Activated naive CD4-positive, alpha-beta T cell treated with anti-CD3 and anti-CD28 coated beads, Interleukin-2, amount 10 ng/mL, durations not matched to agents 7 days and 5 days (primary cell): ENCODE measurements around the gene TCEANC2.
"Not testable (repeated sequence)": the region's sequence is repeated elsewhere in the genome, so short reads cannot be mapped to it uniquely, and the experiment has no call there.

Experiments
- CTCF ChIA-PET: fragments of 350-600 bp; sonication (Branson Sonifier 250); formaldehyde crosslinking; loops from one replicate; lab custom pipeline; 2021; ENCODE audit warnings: antibody characterized with exemption; lab: Charles Lee
- DNase-seq: peaks from one replicate; pipeline ENCODE4 v3.0.0-alpha.2; 2020
- H3K27ac Mint-ChIP-seq: one replicate; pipeline ENCODE4 v1.8.0; 2021; ENCODE audit warnings: mild to moderate bottlenecking, moderate library complexity, mixed read lengths
- H3K27me3 Mint-ChIP-seq: one replicate; pipeline ENCODE4 v1.8.0; 2021; ENCODE audit warnings: mild to moderate bottlenecking, mixed read lengths
- H3K36me3 Mint-ChIP-seq: one replicate; pipeline ENCODE4 v1.8.0; 2021; ENCODE audit warnings: mixed read lengths
- H3K4me1 Mint-ChIP-seq: one replicate; pipeline ENCODE4 v1.8.0; 2021; ENCODE audit warnings: mixed read lengths
- H3K4me3 Mint-ChIP-seq: one replicate; pipeline ENCODE4 v1.8.0; 2021; ENCODE audit warnings: mild to moderate bottlenecking, moderate library complexity, mixed read lengths
- H3K9me3 Mint-ChIP-seq: one replicate; pipeline ENCODE4 v1.8.0; 2021; ENCODE audit warnings: mixed read lengths

TCEANC2 gene

GRCh38 chr1:54084794-54085193 is 31.4 kb downstream of the TCEANC2 start:
- H3K4me1 Mint-ChIP-seq, result peaks cover 4% of the 10 kb centered on the region
- H3K36me3 Mint-ChIP-seq, result peaks cover 8% of the 10 kb centered on the region
- no peak overlapping the region for H3K4me3 Mint-ChIP-seq
- H3K27me3 Mint-ChIP-seq, result no peaks in the 10 kb centered on the region
- H3K27ac Mint-ChIP-seq, result no peak overlapping the region
- DNase-seq, result no peak
- H3K9me3 Mint-ChIP-seq, result no peaks in the 10 kb centered on the region
- CTCF ChIA-PET, result interaction anchor here (1.1 kb wide), 1 partner anchor 14 kb away, joined by 4 read pairs; no protein-coding TSS in a partner anchor

GRCh38 chr1:54086754-54087153 is 33.3 kb downstream of the TCEANC2 start:
- Mint-ChIP-seq H3K4me1 (peaks cover 3% of the 10 kb centered on the region), H3K4me3 (no peak overlapping the region), H3K27me3 (no peaks in the 10 kb centered on the region), H3K27ac (no peak overlapping the region), H3K36me3 (peaks cover 8% of the 10 kb centered on the region), H3K9me3 (no peaks in the 10 kb centered on the region)
- CTCF ChIA-PET, result interaction anchor here (0.6 kb wide), 1 partner anchor 303 kb away, joined by 3 read pairs; no protein-coding TSS in a partner anchor
- DNase-seq, result no peak

DNA sequence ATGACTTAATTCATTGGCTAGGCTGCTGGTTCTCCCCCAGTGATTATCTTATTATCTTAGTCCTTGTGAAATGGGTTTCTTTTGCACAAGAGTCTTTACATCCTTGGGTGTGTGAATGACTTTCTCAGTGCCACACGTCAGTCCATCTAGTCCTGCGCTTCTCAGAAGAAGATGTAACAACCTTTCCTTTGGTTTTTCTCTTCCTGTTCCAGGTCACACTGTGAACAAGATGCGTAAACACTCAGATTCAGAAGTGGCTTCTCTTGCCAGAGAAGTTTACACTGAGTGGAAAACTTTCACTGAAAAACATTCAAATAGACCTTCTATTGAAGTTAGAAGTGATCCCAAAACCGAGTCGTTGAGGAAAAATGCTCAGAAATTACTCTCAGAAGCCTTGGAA is 35.0 kb downstream of the TCEANC2 start:
- H3K27me3 Mint-ChIP-seq, result no peaks in the 10 kb centered on the region
- no peak for DNase-seq
- peaks cover 8% of the 10 kb centered on the region for H3K36me3 Mint-ChIP-seq
- no peak overlapping the region for H3K27ac Mint-ChIP-seq
- no peaks in the 10 kb centered on the region for H3K9me3 Mint-ChIP-seq
- no peak overlapping the region for H3K4me3 Mint-ChIP-seq
- H3K4me1 Mint-ChIP-seq, result peaks cover 3% of the 10 kb centered on the region
- CTCF ChIA-PET, result no interaction called here

DNA sequence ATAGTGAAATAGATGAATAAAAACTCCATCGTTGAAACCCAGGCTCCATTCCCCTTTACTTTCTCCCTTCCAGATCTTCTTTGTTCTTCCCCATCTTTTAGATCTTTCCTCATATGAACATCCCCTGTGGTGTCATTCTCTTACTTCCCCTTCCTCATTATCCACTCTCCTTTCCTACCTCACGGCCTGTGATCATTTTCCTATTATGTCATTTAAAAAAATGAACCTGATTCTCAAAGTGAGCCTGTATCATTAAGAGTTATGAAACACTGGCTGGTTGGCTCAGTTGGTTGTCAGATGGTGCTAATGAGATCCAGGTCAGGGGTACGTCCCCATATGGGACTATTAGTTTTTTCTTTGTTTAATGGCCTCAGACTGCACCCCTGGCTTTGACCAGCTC is 38.3 kb downstream of the TCEANC2 start:
- H3K36me3 Mint-ChIP-seq, result peaks cover 8% of the 10 kb centered on the region
- CTCF ChIA-PET, result interaction anchor here (1.5 kb wide), 1 partner anchor 22 kb away, joined by 3 read pairs; no protein-coding TSS in a partner anchor

GRCh38 chr1:54094001-54094729 is 40.8 kb downstream of the TCEANC2 start:
- Mint-ChIP-seq H3K36me3 (peaks cover 17% of the 10 kb centered on the region), H3K27me3 (no peaks in the 10 kb centered on the region), H3K27ac (no peak overlapping the region), H3K4me3 (no peak overlapping the region), H3K4me1 (no peaks in the 10 kb centered on the region), H3K9me3 (no peaks in the 10 kb centered on the region)
- no peak for DNase-seq
- CTCF ChIA-PET, result interaction anchor here (0.6 to 1.2 kb wide), 3 partner anchors 10 to 665 kb away, joined by 4 to 6 read pairs (median 5); no protein-coding TSS in a partner anchor

More for the DNA sequence above, 38.3 kb downstream of the TCEANC2 start:
- Mint-ChIP-seq H3K9me3 (no peaks in the 10 kb centered on the region), H3K27ac (no peak overlapping the region), H3K4me3 (no peak overlapping the region), H3K4me1 (peaks cover 3% of the 10 kb centered on the region), H3K27me3 (no peaks in the 10 kb centered on the region)
- DNase-seq, result no peak

DNA sequence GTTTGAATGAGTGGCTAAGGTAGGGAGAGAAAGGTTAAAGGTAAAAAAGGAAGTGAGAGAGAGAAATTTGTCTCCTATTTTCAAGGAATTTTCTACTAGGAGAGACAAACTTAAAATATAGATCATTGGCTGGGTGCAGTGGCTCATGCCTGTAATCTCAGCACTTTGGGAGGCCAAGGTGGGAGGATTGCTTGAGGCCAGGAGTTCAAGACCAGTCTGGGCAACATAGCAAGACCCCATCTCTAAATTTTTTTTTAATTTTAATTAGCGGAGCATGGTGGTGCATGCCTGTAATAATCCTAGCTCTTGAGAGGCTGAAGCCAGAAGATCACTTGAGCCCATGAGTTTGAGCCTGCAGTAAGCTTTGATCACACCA is 41.3 kb downstream of the TCEANC2 start:
- not testable (repeated sequence) for H3K4me1 Mint-ChIP-seq, H3K27ac Mint-ChIP-seq, DNase-seq, H3K9me3 Mint-ChIP-seq, H3K4me3 Mint-ChIP-seq, H3K27me3 Mint-ChIP-seq
- CTCF ChIA-PET, result interaction anchor here (1.1 to 1.2 kb wide), 2 partner anchors 9 to 13 kb away, joined by 5 to 6 read pairs; no protein-coding TSS in a partner anchor
- peaks cover 16% of the 10 kb centered on the region for H3K36me3 Mint-ChIP-seq

- Mint-ChIP-seq H3K4me3 (no peak overlapping the region), H3K4me1 (no peaks in the 10 kb centered on the region), H3K36me3 (peaks cover 18% of the 10 kb centered on the region), H3K27me3 (no peaks in the 10 kb centered on the region), H3K27ac (no peak overlapping the region), H3K9me3 (no peaks in the 10 kb centered on the region)
- no peak for DNase-seq
- CTCF ChIA-PET, result interaction anchor here (1.2 kb wide), 1 partner anchor 8 kb away, joined by 5 read pairs; no protein-coding TSS in a partner anchor
Measured at GRCh38 chr1:54095546-54096226, 42.3 kb downstream of the TCEANC2 start.

GRCh38 chr1:54096227-54096876 is 42.9 kb downstream of the TCEANC2 start:
- no peaks in the 10 kb centered on the region for H3K4me1 Mint-ChIP-seq
- H3K27me3 Mint-ChIP-seq, result no peaks in the 10 kb centered on the region
- peaks cover 22% of the 10 kb centered on the region for H3K36me3 Mint-ChIP-seq
- CTCF ChIA-PET, result no interaction called here
- DNase-seq, result no peak
- no peak overlapping the region for H3K27ac Mint-ChIP-seq
- H3K9me3 Mint-ChIP-seq, result no peaks in the 10 kb centered on the region
- no peak overlapping the region for H3K4me3 Mint-ChIP-seq

DNA sequence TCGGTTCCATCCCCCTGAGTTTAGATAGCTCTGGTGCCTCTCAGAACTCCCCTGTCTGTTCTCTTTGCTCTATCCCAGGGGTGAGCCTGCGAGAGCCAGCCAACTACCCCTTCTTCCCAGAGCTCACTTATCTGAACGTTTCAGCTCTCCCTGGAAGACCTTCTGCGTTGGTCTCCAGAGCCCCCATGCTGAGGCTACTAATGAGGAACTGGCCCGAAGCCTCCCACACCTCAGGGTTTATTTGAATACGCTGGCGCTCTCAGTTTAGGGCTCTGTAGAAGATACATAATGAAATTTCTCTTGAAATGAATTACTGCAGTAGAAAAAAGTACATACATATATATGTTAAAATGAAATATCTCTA is 43.5 kb downstream of the TCEANC2 start:
- H3K27ac Mint-ChIP-seq, result no peak overlapping the region
- H3K27me3 Mint-ChIP-seq, result no peaks in the 10 kb centered on the region
- no peaks in the 10 kb centered on the region for H3K9me3 Mint-ChIP-seq
- CTCF ChIA-PET, result no interaction called here
- H3K36me3 Mint-ChIP-seq, result peaks cover 25% of the 10 kb centered on the region
- no peak overlapping the region for H3K4me3 Mint-ChIP-seq
- DNase-seq, result no peak
- H3K4me1 Mint-ChIP-seq, result no peaks in the 10 kb centered on the region

- H3K27ac Mint-ChIP-seq, result no peak overlapping the region
Measured at GRCh38 chr1:54099061-54099610, 45.7 kb downstream of the TCEANC2 start.

DNA sequence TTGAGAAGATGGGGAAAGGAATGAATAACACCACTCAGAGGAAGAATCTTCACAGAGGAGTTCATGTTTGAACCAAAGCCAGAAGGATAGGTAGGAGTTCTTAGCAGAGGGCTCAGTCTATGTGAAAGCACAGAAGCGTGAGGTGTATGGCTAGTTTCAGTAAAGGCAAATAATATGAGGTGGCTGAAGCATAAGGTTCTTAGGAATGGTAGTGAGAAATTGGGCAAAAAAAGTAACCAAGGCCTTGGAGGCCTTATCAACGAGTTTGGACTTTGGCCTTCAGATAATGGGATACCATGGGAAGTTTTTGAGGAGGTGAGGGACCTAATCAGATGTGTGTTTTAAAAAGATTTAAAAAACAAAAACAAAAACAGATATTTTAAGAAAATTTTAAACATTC is 47.1 kb downstream of the TCEANC2 start:
- no peaks in the 10 kb centered on the region for H3K4me1 Mint-ChIP-seq
- H3K9me3 Mint-ChIP-seq, result no peaks in the 10 kb centered on the region
- no peak overlapping the region for H3K27ac Mint-ChIP-seq
- CTCF ChIA-PET, result interaction anchor here (2.9 kb wide), 1 partner anchor 19 kb away, joined by 9 read pairs; no protein-coding TSS in a partner anchor
- no peak for DNase-seq
- no peaks in the 10 kb centered on the region for H3K27me3 Mint-ChIP-seq
- no peak overlapping the region for H3K4me3 Mint-ChIP-seq
- peaks cover 35% of the 10 kb centered on the region for H3K36me3 Mint-ChIP-seq

More at GRCh38 chr1:54099061-54099610, 45.7 kb downstream of the TCEANC2 start:
- Mint-ChIP-seq H3K4me3 (no peak overlapping the region), H3K27me3 (no peaks in the 10 kb centered on the region), H3K36me3 (peaks cover 36% of the 10 kb centered on the region), H3K9me3 (no peaks in the 10 kb centered on the region), H3K4me1 (no peaks in the 10 kb centered on the region)
- CTCF ChIA-PET, result interaction anchor here (1.0 to 2.9 kb wide), 4 partner anchors 17 to 400 kb away, joined by 3 to 9 read pairs (median 4); no protein-coding TSS in a partner anchor
- no peak for DNase-seq

DNA sequence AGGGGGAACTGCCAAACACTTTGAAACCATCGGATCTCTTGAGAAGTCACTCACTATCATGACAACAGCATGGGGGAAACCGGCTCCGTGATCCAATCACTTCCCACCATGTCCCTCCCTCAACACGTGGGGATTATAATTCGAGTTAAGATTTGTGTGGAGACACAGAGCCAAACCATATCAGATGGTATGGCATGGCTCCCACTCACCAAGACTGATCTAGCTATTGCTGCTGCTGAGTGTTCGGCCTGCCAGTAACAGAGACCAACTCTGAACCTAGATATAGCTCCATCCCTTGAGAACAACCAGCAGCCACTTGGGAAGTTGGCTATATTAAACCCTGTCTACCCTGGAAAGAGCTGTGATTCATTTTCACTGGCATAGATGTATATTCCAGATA is 50.0 kb downstream of the TCEANC2 start:
- Mint-ChIP-seq H3K4me3 (no peak overlapping the region), H3K36me3 (peaks cover 28% of the 10 kb centered on the region), H3K27ac (no peak overlapping the region), H3K4me1 (no peaks in the 10 kb centered on the region), H3K9me3 (no peaks in the 10 kb centered on the region), H3K27me3 (no peaks in the 10 kb centered on the region)
- CTCF ChIA-PET, result interaction anchor here (1.6 kb wide), 1 partner anchor 8 kb away, joined by 5 read pairs; no protein-coding TSS in a partner anchor
- DNase-seq, result no peak

DNA sequence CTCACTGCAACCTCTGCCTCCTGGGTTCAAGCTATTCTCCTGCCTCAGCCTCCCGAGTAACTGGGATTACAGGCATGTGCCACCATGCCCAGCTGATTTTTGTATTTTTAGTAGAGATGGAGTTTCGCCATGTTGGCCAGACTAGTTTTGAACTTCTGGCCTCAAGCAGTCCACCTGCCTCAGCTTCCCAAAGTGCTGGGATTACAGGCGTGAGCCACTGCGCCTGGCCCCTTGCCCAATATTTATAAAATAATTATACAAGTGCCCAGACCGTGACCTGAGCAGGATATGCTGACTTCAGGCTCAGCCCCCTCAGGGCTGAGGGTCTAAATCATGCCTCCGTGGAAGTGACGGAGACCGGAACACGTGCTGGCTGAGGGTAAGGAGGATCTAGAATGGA is 51.2 kb downstream of the TCEANC2 start:
- H3K9me3 Mint-ChIP-seq, H3K27ac Mint-ChIP-seq: not testable (repeated sequence)
- peaks cover 21% of the 10 kb centered on the region for H3K36me3 Mint-ChIP-seq

DNA sequence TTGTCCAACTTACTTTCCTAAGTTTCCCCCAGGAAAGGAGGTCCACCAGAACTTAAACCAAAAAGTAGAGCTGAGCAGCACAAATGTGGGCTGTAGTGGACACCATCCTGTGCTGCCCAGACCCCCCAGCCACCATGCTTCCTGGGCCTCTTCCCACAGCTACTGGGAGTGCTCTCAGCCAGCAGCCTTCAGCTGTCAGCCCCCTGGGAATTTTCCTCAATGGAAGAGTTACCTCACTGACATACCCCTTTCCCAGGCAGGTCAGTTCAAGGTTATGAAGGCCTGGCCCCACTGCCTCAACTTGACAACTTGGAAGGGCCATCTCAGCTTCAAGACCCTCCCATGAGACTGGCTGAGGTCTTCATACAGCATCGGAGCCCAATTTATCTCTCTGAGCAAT is 51.7 kb downstream of the TCEANC2 start:
- H3K27ac Mint-ChIP-seq, result no peak overlapping the region

More for the DNA sequence above, 51.2 kb downstream of the TCEANC2 start:
- H3K4me3 Mint-ChIP-seq, H3K4me1 Mint-ChIP-seq, H3K27me3 Mint-ChIP-seq, DNase-seq: not testable (repeated sequence)
- CTCF ChIA-PET, result interaction anchor here (1.6 kb wide), 1 partner anchor 9 kb away, joined by 5 read pairs; no protein-coding TSS in a partner anchor

More for the DNA sequence above, 51.7 kb downstream of the TCEANC2 start:
- H3K4me1 Mint-ChIP-seq, result no peaks in the 10 kb centered on the region
- DNase-seq, result no peak
- peaks cover 21% of the 10 kb centered on the region for H3K36me3 Mint-ChIP-seq
- H3K27me3 Mint-ChIP-seq, result no peaks in the 10 kb centered on the region
- H3K9me3 Mint-ChIP-seq, result no peaks in the 10 kb centered on the region
- CTCF ChIA-PET, result no interaction called here
- no peak overlapping the region for H3K4me3 Mint-ChIP-seq
